GM18499 (cell line): Measurements from ENCODE around the gene SPIB.

Experiments
- ATAC-seq: cut with Tn5 transposase; IDR thresholded peaks from one replicate; pipeline ENCODE4 v1.9.1; 2021; ENCODE audit warnings: moderate number of reproducible peaks; ENCODE audit not compliant: insufficient read depth, unreplicated experiment

SPIB gene

GRCh38 chr19:50418176-50419021, at the start of gene SPIB:
SPIB (plus strand) TSS chr19:50418938; CDS start chr19:50418963, 25 bp downstream.
- ATAC-seq, result no peak

DNA sequence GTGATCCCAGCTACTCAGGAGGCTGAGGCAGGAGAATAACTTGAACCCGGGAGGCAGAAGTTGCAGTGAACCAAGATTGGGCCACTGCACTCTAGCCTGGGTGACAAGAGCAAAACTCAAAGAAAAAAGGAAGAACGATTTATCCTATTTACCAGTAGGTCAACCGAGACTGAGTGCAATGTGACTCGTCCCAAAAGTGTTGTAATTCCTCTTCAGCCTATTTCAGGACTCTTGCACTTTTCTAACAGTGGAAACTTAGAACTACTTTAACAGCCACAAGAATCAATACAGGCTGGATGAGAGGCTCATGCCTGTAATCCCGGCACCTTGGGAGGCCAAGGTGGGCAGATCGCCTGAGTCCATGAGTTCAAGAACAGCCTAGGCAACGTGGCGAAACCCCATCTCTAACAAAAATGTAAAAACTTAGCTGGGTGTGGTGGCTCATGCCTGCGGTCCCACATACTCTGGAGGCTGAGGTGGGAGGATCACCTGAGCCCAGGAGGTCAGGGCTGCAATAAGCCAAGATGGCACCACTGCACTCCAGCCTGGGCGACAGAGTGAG, 46.7 kb upstream of the SPIB start:
- ATAC-seq, result no peak

DNA sequence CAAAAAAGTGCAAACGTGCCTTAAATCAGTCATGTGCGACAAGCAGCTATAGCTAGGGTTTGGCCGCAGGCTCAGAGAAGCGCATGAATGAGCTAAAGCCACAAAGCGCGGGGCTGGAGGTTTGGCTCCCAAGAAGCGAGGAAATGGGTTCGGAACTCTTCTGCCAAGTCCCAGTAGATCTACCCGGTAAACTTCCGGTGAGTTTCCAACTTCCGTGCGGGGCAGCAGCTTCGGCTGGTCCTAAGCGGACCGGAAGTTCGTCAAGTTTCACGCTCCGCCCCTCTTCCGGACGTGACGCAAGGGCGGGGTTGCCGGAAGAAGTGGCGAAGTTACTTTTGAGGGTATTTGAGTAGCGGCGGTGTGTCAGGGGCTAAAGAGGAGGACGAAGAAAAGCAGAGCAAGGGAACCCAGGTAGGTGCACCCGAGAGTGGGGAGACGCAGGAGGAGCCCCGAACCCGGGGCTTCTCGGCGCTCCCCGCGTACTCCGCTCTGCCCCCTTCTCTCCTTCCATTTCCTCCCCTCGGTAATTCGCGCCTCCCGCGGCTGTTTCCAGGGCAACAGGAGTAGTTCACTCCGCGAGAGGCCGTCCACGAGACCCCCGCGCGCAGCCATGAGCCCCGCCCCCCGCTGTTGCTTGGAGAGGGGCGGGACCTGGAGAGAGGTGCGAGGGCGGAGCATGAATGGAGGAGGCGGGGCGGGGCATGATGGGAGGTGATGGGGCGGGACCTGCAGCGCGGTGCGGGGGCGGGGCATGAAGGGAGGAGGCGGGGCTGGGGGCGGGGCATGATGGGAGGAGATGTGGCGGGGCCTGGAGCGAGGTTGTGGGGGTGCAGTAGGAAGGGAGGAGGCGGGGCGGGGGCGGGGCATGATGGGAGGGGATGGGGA, 42.3 kb upstream of the SPIB start, which contains the start of gene NR1H2:
TSS of gene NR1H2 (plus strand) at position 292 of the 885 bp plus-strand sequence. CDS start 1,149 bp downstream, outside the sequence.
- ATAC-seq, result no peak

- ATAC-seq, result no peak
Observed at GRCh38 chr19:50377051-50377461, 41.7 kb upstream of the SPIB start.

DNA sequence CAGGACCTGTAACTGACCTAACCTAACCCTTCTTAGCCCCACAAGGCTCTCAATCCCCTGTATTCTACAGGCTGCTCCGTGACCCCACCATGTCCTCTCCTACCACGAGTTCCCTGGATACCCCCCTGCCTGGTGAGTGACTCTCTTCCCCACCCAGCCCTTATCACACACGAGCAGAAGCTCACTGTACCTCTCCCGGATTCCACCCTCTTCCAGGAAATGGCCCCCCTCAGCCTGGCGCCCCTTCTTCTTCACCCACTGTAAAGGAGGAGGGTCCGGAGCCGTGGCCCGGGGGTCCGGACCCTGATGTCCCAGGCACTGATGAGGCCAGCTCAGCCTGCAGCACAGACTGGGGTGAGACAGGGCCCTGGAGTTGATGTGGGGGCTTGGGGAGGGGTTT, 41.2 kb upstream of the SPIB start:
- ATAC-seq, result no peak

DNA sequence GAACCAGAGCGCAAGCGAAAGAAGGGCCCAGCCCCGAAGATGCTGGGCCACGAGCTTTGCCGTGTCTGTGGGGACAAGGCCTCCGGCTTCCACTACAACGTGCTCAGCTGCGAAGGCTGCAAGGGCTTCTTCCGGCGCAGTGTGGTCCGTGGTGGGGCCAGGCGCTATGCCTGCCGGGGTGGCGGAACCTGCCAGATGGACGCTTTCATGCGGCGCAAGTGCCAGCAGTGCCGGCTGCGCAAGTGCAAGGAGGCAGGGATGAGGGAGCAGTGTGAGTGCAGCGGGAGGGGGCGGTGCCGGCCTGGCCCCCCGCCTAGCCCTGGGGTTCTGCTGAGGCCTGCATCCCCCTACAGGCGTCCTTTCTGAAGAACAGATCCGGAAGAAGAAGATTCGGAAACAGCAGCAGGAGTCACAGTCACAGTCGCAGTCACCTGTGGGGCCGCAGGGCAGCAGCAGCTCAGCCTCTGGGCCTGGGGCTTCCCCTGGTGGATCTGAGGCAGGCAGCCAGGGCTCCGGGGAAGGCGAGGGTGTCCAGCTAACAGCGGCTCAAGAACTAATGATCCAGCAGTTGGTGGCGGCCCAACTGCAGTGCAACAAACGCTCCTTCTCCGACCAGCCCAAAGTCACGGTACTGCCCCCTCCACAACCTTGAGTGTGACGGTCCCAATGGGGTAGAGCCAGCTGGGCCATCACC, 40.4 kb upstream of the SPIB start:
- ATAC-seq, result no peak

GRCh38 chr19:50378863-50379236, 39.9 kb upstream of the SPIB start:
- no peak for ATAC-seq

DNA sequence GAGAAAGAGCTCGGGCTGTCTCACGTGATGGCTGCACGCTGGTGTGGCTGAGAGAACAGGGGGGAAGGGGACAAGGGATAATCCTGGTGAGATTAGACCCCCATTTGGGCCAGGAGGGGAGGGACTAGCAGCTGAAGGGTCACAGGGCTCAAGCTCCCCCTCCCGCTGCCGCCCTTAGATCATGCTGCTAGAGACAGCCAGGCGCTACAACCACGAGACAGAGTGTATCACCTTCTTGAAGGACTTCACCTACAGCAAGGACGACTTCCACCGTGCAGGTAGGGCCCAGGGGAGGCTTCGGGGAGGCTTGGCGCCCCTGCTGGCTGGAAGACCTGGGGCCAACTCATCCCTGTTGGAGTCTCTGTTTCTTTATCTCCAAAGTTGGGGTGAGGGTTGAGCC, 39.1 kb upstream of the SPIB start:
- no peak for ATAC-seq

GRCh38 chr19:50380137-50380536, 38.6 kb upstream of the SPIB start:
- ATAC-seq, result no peak

DNA sequence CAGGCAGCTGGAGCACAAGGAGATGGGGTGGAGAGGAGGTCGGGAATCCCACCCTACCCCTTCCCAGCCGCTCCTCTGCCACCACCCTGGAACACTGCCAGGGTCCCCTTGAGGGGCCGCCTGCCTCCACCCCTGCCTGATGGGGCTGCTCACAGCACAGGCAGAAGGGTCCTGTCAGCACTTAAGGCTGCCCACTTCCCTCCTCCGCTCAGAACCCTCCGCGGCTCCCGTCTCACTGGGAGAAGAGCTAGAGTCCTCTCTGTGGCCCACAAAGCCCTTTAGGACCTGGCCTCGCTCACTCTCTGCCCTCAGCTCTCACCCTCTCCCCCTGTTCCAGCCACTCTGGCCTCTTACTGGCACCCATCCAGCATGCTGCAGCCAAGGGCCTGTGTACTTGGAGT, 38.0 kb upstream of the SPIB start:
- no peak for ATAC-seq

- no peak for ATAC-seq
Observed at GRCh38 chr19:50381881-50382729, 36.6 kb upstream of the SPIB start.

GRCh38 chr19:50383001-50383851, 35.5 kb upstream of the SPIB start:
- no peak for ATAC-seq

- peak; percentile 83 for ATAC-seq
Observed at GRCh38 chr19:50383852-50384684, 34.7 kb upstream of the SPIB start, which contains the start of gene POLD1. POLD1 (plus strand) TSS chr19:50384347; CDS start chr19:50398852, 14,505 bp downstream.

DNA sequence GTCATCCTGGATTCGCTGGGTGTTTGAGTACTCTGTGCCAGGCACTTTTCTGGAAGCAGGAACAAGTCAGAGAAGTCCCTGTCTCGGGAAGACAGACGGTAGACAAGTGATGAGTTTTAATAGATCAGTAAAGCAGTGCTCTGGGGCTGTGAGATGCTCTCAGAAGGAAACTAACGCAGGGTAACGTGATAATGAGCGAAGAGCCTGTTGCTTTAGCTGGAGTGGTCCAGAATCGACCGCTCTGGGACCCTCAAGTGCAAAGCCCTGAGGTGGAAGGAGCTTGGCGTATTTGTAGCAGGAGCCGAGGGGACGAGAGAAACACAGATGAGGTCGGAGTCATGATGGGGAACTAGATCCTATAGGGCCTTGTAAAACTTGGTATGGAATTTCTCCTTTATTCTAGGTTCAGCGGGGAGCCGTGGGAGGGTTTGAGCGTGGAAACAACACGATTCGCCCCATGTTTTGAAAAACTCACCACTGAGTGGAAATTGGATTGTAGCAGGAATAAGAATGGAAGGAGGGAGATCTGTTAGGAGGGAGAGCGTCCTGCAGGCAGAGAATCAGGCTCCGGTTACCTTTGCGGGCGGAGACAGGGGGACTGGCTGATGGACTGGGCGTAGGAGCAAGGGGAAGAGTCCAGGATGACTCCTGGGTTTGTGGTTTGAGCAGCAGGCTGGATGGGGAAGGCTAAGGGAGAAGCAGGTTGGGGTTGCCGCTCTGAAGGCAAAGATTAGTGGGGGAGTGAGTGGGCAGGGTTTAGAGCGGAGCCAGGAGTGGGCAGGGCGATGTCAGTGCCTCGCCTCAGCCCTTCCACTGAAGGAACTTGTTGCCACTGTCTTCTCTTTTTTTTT, 33.8 kb upstream of the SPIB start:
- no peak for ATAC-seq

- ATAC-seq, result no peak
Observed at GRCh38 chr19:50387176-50387867, 31.4 kb upstream of the SPIB start.

DNA sequence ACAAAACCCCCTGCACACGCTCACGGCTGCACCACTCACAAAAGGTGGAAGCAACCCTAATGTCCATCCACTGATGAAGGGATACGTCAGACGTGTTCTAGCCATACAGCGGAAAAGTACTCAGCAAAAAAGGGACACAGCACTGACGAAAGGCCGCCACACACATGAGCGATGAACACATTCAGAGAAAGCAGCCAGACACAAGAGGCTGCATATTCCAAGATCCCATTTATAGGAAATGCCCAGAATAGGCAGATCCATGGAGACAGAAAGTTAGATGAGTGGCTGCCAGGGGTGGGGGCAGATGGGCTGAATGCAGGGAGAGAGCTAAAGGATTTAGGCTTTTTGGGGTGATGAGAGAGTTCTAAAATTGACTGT, 30.9 kb upstream of the SPIB start:
- no peak for ATAC-seq
